OCI-LY1 (cell line): ENCODE data around the gene OLIG2.

Source experiments
- H2AFZ ChIP-seq: fragments of 200-600 bp; sonication (generic), shearing (Covaris generic); 2 replicates; pipeline ENCODE4 v1.6.0; 2014; ENCODE audit warnings: antibody characterized with exemption, mild to moderate bottlenecking, low read length
- H3F3A ChIP-seq: fragments of 200-600 bp; sonication (generic), shearing (Covaris generic); 2 replicates; pipeline ENCODE4 v1.6.0; 2014; ENCODE audit warnings: mild to moderate bottlenecking, antibody characterized with exemption, low read length, moderate library complexity; ENCODE audit not compliant: insufficient read depth
- H3K27ac ChIP-seq: fragments of 200-600 bp; sonication (generic); 2 replicates; pipeline ENCODE4 v1.5.1; 2014; ENCODE audit warnings: low read length, mixed run types, mild to moderate bottlenecking, low read depth; ENCODE audit not compliant: poor library complexity, severe bottlenecking
- H3K27me3 ChIP-seq: fragments of 200-600 bp; sonication (generic); 2 replicates; pipeline ENCODE4 v1.6.0; 2014; ENCODE audit warnings: antibody characterized with exemption, mild to moderate bottlenecking, low read length, moderate library complexity; ENCODE audit not compliant: insufficient read depth
- H3K36me3 ChIP-seq: fragments of 200-600 bp; sonication (generic); 2 replicates; pipeline ENCODE4 v1.6.1; 2014; ENCODE audit warnings: mild to moderate bottlenecking, antibody characterized with exemption, low read length, moderate library complexity, mixed read lengths; ENCODE audit not compliant: insufficient read depth
- H3K4me1 ChIP-seq: fragments of 200-600 bp; sonication (generic); 2 replicates; pipeline ENCODE4 v1.5.1; 2014; ENCODE audit warnings: mild to moderate bottlenecking, low read length, moderate library complexity; ENCODE audit not compliant: insufficient read depth, severe bottlenecking
- H3K4me2 ChIP-seq: fragments of 200-600 bp; sonication (generic), shearing (Covaris generic); 2 replicates; pipeline ENCODE4 v1.6.1; 2014; ENCODE audit warnings: low read length
- H3K4me3 ChIP-seq: fragments of 200-600 bp; sonication (generic); 2 replicates; pipeline ENCODE4 v1.5.1; 2014; ENCODE audit warnings: low read length, low read depth, mild to moderate bottlenecking, mixed read lengths; ENCODE audit not compliant: poor library complexity, severe bottlenecking
- H3K79me2 ChIP-seq: fragments of 200-600 bp; shearing (Covaris generic); 2 replicates; pipeline ENCODE4 v1.6.1; 2016; ENCODE audit warnings: mixed run types, low read length, mixed read lengths; ENCODE audit not compliant: insufficient read depth
- H3K9ac ChIP-seq: fragments of 200-600 bp; sonication (generic), shearing (Covaris generic); 2 replicates; pipeline ENCODE4 v1.6.1; 2014; ENCODE audit warnings: mild to moderate bottlenecking, low read length, mixed read lengths
- H3K9me2 ChIP-seq: fragments of 200-600 bp; sonication (generic), shearing (Covaris generic); 2 replicates; pipeline ENCODE4 v1.6.1; 2014; ENCODE audit warnings: low read depth, mild to moderate bottlenecking, low read length, mixed read lengths
- H3K9me3 ChIP-seq: fragments of 200-600 bp; shearing (Covaris generic); 2 replicates; pipeline ENCODE4 v1.6.1; 2014; ENCODE audit warnings: low read length, mixed read lengths
- H4K20me1 ChIP-seq: fragments of 200-600 bp; sonication (generic), shearing (Covaris generic); 2 replicates; pipeline ENCODE4 v1.6.0; 2016; ENCODE audit warnings: mild to moderate bottlenecking, low read length; ENCODE audit not compliant: insufficient read depth
- EZH2 ChIP-seq: fragments of 200-600 bp; sonication (generic), shearing (Covaris generic); IDR thresholded peaks from 2 replicates; pipeline ENCODE4 v1.8.0; 2017; ENCODE audit warnings: borderline replicate concordance, mixed run types, mild to moderate bottlenecking, antibody characterized with exemption, low read length, moderate library complexity, mixed read lengths
- TF ChIP-seq, protein P1 (sequence below): fragments of 200-600 bp; sonication (generic), shearing (Covaris generic); IDR thresholded peaks from 2 replicates; pipeline ENCODE4 v1.5.1; 2017; ENCODE audit warnings: mild to moderate bottlenecking, antibody characterized with exemption, low read length, moderate library complexity, mixed read lengths

Gene OLIG2

DNA sequence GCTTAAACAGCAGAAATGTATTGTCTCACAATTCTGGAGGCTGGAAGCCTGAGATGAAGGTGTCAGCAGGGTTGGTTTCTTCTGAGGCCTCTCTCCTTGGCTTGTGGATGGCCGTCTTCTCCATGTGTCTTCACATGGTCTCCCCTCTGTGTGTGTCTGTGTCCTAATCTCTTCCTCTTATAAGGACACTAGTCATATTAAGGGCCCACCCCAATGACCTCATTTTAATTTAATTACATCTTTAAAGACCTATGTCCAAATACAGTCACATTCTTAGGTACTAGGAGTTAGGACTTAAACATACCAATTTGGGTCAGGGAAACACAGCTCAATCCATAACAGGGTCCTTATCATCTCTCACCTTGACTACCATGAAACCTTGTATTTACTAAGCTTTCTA, 14.8 kb upstream of the OLIG2 start:
- no peak overlapping the region for H3K4me2 ChIP-seq
- H3K27ac ChIP-seq: no peak overlapping the region
- no peaks in the 10 kb centered on the region for H3K9me3 ChIP-seq
- no peaks in the 10 kb centered on the region for H3F3A ChIP-seq
- H2AFZ ChIP-seq: no peak overlapping the region
- no peak overlapping the region for H3K9ac ChIP-seq
- H3K36me3 ChIP-seq: no peaks in the 10 kb centered on the region
- H3K9me2 ChIP-seq: no peaks in the 10 kb centered on the region
- H4K20me1 ChIP-seq: no peaks in the 10 kb centered on the region
- TF ChIP-seq, protein P1, sequence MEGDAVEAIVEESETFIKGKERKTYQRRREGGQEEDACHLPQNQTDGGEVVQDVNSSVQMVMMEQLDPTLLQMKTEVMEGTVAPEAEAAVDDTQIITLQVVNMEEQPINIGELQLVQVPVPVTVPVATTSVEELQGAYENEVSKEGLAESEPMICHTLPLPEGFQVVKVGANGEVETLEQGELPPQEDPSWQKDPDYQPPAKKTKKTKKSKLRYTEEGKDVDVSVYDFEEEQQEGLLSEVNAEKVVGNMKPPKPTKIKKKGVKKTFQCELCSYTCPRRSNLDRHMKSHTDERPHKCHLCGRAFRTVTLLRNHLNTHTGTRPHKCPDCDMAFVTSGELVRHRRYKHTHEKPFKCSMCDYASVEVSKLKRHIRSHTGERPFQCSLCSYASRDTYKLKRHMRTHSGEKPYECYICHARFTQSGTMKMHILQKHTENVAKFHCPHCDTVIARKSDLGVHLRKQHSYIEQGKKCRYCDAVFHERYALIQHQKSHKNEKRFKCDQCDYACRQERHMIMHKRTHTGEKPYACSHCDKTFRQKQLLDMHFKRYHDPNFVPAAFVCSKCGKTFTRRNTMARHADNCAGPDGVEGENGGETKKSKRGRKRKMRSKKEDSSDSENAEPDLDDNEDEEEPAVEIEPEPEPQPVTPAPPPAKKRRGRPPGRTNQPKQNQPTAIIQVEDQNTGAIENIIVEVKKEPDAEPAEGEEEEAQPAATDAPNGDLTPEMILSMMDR: no peak
- no peak for TF ChIP-seq EZH2
- no peaks in the 10 kb centered on the region; the same call in none of the 2 replicates for H3K27me3 ChIP-seq
- H3K4me1 ChIP-seq: no peaks in the 10 kb centered on the region
- H3K4me3 ChIP-seq: no peak overlapping the region
- no peaks in the 10 kb centered on the region for H3K79me2 ChIP-seq

DNA sequence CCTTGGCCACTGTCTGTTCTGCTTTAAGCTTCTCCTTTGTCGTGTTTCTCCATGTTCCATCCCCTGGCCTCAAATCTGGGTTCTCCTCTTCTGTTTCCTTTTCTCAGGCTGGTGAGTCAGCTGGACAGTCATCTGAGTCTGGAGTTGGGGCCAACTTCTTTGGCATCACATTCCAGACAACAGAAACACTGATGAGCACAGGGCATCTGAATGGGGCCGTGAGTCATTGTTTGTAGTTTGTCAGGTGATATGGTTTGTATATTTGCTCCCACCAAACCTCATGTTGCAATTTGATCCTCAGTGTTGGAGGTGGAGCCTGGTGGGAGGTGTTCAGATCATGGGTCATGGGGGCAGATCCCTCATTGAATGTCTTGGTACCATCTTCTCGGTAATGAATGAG, 14.3 kb upstream of the OLIG2 start:
- no peaks in the 10 kb centered on the region for H3K9me2 ChIP-seq
- TF ChIP-seq, protein P1: no peak
- TF ChIP-seq EZH2: no peak
- no peaks in the 10 kb centered on the region for H3K79me2 ChIP-seq
- no peaks in the 10 kb centered on the region for H3K36me3 ChIP-seq
- no peaks in the 10 kb centered on the region; the same call in none of the 2 replicates for H3K27me3 ChIP-seq
- no peaks in the 10 kb centered on the region for H3K9me3 ChIP-seq
- no peak overlapping the region for H3K9ac ChIP-seq
- H3K4me3 ChIP-seq: no peak overlapping the region
- no peaks in the 10 kb centered on the region for H3F3A ChIP-seq
- H3K27ac ChIP-seq: no peak overlapping the region
- no peak overlapping the region for H2AFZ ChIP-seq
- no peak overlapping the region for H3K4me2 ChIP-seq
- H3K4me1 ChIP-seq: no peaks in the 10 kb centered on the region
- H4K20me1 ChIP-seq: no peaks in the 10 kb centered on the region

DNA sequence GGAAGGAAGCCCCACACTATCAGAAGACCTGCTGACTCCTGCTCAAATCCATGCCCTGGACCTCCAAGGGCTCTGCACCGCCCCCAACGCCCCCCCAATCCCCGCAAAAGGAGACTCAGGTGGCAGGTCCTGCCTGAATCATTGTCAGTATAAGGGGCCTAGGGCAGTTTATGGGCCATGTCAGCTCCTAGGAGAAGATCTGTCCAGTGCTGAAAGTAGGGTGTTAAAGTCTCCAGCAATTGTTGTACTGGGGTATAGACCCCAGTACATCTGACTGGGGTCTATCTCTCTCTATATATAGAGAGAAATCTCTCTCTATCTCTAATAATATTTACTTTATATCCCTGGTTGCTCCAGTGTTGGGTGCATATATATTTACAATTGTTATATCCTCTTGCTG, 12.1 kb upstream of the OLIG2 start:
- TF ChIP-seq EZH2: no peak
- TF ChIP-seq, protein P1: no peak
- H3K79me2 ChIP-seq: no peaks in the 10 kb centered on the region
- no peaks in the 10 kb centered on the region for H3K9me3 ChIP-seq
- no peaks in the 10 kb centered on the region for H3K36me3 ChIP-seq
- H4K20me1 ChIP-seq: no peaks in the 10 kb centered on the region
- H3K4me3 ChIP-seq: no peak overlapping the region
- no peaks in the 10 kb centered on the region for H3K4me1 ChIP-seq
- no peak overlapping the region for H2AFZ ChIP-seq
- no peak overlapping the region for H3K9ac ChIP-seq
- H3K27ac ChIP-seq: no peak overlapping the region
- H3F3A ChIP-seq: no peaks in the 10 kb centered on the region
- no peaks in the 10 kb centered on the region for H3K9me2 ChIP-seq
- H3K4me2 ChIP-seq: no peak overlapping the region
- H3K27me3 ChIP-seq: no peaks in the 10 kb centered on the region; the same call in none of the 2 replicates
